Naive thymus-derived CD4-positive, alpha-beta T cell (primary cell): ENCODE data around the gene GRK5. TPM values are rescaled to one million over a fixed set of nuclear protein-coding genes. Genes with fewer than 3 reads are reported as not detected.

ENCODE experiments used
- ATAC-seq: fragments of 150-1000 bp; cut with Tn5 transposase; 2 replicates; pipeline ENCODE4 v1.10.0; 2021; ENCODE audit warnings: mild to moderate bottlenecking, moderate library complexity
- CTCF ChIA-PET: fragments of 350-600 bp; sonication (Branson Sonifier 250); formaldehyde crosslinking; loops from one replicate; lab custom pipeline; 2021; ENCODE audit warnings: antibody characterized with exemption; lab: Charles Lee
- POLR2A ChIA-PET: fragments of 350-600 bp; sonication (Branson Sonifier 250); formaldehyde crosslinking; loops from one replicate; lab custom pipeline; 2021; ENCODE audit warnings: antibody characterized with exemption, inconsistent platforms; lab: Charles Lee
- DNase-seq, 9 donors: peaks; one replicate each; pipeline versions ENCODE4 v3.0.0 to v3.0.0-alpha.2; 2020 to 2022; ENCODE audit warnings: mixed read lengths in 1 of 9
- H3K27ac ChIP-seq: one replicate; pipeline ENCODE4 v1.7.0; 2013; ENCODE audit warnings: mild to moderate bottlenecking, low read depth, low read length, moderate library complexity
- H3K27me3 ChIP-seq, 2 donors: one replicate each; pipeline ENCODE4 v1.7.0; 2013; ENCODE audit warnings: low read length in 2 of 2, mild to moderate bottlenecking in 2 of 2, moderate library complexity in 2 of 2; ENCODE audit not compliant: control insufficient read depth in 2 of 2, insufficient read depth in 2 of 2
- H3K36me3 ChIP-seq, 3 experiments: 1 replicate in 2 of 3; 2 replicates in 1 of 3; pipeline ENCODE4 v1.7.0; 2013; ENCODE audit warnings: low read length in 3 of 3, mild to moderate bottlenecking in 3 of 3, moderate library complexity in 1 of 3; ENCODE audit not compliant: insufficient read depth in 3 of 3, control insufficient read depth in 2 of 3
- H3K4me1 ChIP-seq, 2 donors: one replicate each; pipeline ENCODE4 v1.7.0; 2013; ENCODE audit warnings: low read length in 2 of 2, mild to moderate bottlenecking in 2 of 2, moderate library complexity in 1 of 2; ENCODE audit not compliant: control insufficient read depth in 2 of 2, insufficient read depth in 2 of 2
- H3K4me3 ChIP-seq: 2 replicates; pipeline ENCODE4 v1.7.0; 2013; ENCODE audit warnings: mild to moderate bottlenecking, low read length
- H3K9me3 ChIP-seq, 3 experiments: 1 replicate in 2 of 3; 2 replicates in 1 of 3; pipeline ENCODE4 v1.7.0; 2013; ENCODE audit warnings: low read length in 3 of 3; ENCODE audit not compliant: control insufficient read depth in 2 of 3
- H3K27ac Mint-ChIP-seq, 9 donors: one replicate each; pipeline ENCODE4 v1.8.0; 2020 to 2022; ENCODE audit warnings: mixed read lengths in 9 of 9, mild to moderate bottlenecking in 8 of 9, moderate library complexity in 5 of 9, inconsistent platforms in 2 of 9
- H3K27me3 Mint-ChIP-seq, 5 donors: one replicate each; pipeline ENCODE4 v1.8.0; 2021 to 2022; ENCODE audit warnings: mixed read lengths in 5 of 5, mild to moderate bottlenecking in 1 of 5
- H3K36me3 Mint-ChIP-seq, 5 donors: one replicate each; pipeline ENCODE4 v1.8.0; 2020 to 2022; ENCODE audit warnings: mixed read lengths in 5 of 5, mild to moderate bottlenecking in 3 of 5, inconsistent platforms in 1 of 5
- H3K4me1 Mint-ChIP-seq, 7 donors: one replicate each; pipeline ENCODE4 v1.8.0; 2020 to 2022; ENCODE audit warnings: mixed read lengths in 7 of 7, mild to moderate bottlenecking in 3 of 7, inconsistent platforms in 1 of 7
- H3K4me3 Mint-ChIP-seq, 10 donors: one replicate each; pipeline ENCODE4 v1.8.0; 2020 to 2022; ENCODE audit warnings: mild to moderate bottlenecking in 10 of 10, mixed read lengths in 10 of 10, moderate library complexity in 6 of 10, inconsistent platforms in 2 of 10
- H3K9me3 Mint-ChIP-seq, 11 donors: one replicate each; pipeline ENCODE4 v1.8.0; 2020 to 2022; ENCODE audit warnings: mixed read lengths in 11 of 11, mild to moderate bottlenecking in 4 of 11, inconsistent platforms in 1 of 11, moderate library complexity in 1 of 11
- intact Hi-C, 2 donors: fragments of 100-400 bp; cut with micrococcal nuclease; formaldehyde crosslinking; loops; one replicate each; pipeline ENCODE4 v1.15.1; 2023
- polyA plus RNA-seq, 2 donors: library from polyadenylated mRNA; unstranded; fragments of 300-500 nt; fragmentation: Illumina TruSeq; gene quantifications; one replicate each; pipeline ENCODE4 v1.2.3, GENCODE V29; 2021
- total RNA-seq, 6 experiments: library from RNA in 5 of 6; stranded (reverse) in 5 of 6; gene quantifications; 1 replicate in 5 of 6; 2 replicates in 1 of 6; pipeline ENCODE4 v1.2.3 and lab custom pipeline; 2021 to 2026

The GRK5 gene
- total and polyA plus RNA-seq, 7 experiments from 2014 or later = 16.4 to 45.2 (median 30.3) TPM

DNA sequence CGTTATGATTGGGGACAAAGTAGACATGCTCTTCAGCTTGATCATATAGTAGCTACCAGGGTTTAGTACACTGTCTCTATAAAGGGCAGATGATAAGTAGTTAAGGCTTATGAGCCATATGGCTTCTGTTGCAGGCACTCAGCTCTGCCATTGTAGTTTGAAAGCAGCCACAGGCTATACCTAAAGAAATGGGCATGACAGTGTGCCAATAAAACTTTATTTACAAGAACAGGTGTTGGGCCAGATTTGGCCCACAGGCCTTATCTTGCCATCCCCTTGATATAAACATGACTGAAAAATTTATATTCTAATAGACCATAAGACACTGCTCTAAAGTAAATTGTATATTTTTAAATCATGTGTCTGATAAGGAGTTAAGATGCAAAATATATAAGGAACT, 36.6 kb downstream of the GRK5 start:
- no peaks in the 10 kb centered on the region for H3K36me3 ChIP-seq
- DNase-seq (no peak), ATAC-seq (no peak)
- H3K27me3 Mint-ChIP-seq = no peaks in the 10 kb centered on the region
- H3K27ac Mint-ChIP-seq = peak overlapping the region in 2 of 9 donors; percentile 10 to 38
- no peak overlapping the region for H3K4me3 ChIP-seq
- intact Hi-C loops = no loop called here
- no peaks in the 10 kb centered on the region for H3K27me3 ChIP-seq
- H3K9me3 ChIP-seq = no peaks in the 10 kb centered on the region
- H3K27ac ChIP-seq = no peak overlapping the region
- no peaks in the 10 kb centered on the region for H3K4me1 ChIP-seq
- peaks cover 0 to 10% (median 5%) of the 10 kb centered on the region in 5 donors for H3K36me3 Mint-ChIP-seq
- H3K4me3 Mint-ChIP-seq = no peak overlapping the region
- ChIA-PET POLR2A (interaction anchor here (1.1 kb wide), 1 partner anchor 63 kb away, joined by 4 read pairs; no protein-coding TSS in a partner anchor), CTCF (no interaction called here)
- H3K9me3 Mint-ChIP-seq = peaks cover 0 to 3% (median 0%) of the 10 kb centered on the region in 11 donors
- peaks cover 15 to 50% (median 34%) of the 10 kb centered on the region in 7 donors for H3K4me1 Mint-ChIP-seq

DNA sequence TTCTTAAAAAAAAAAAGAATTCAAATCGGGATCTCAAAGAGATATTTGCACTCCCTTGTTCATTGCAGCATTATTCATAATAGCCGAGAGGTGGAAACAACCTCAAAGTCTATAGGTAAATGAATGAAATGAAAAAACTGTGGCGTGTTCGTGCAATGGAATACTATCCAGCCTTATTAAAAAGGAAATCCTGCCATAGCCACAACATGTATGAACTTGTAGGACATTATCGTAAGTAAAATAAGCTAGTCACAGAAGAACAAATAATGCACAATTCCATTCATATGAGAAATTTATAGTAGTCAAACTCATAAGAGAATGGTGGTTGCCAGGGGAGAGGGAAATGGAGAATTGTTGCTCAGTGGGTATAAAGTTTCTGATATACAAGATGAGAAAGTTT, 37.9 kb downstream of the GRK5 start:
- CTCF ChIA-PET = no interaction called here
- no peaks in the 10 kb centered on the region for H3K27me3 Mint-ChIP-seq
- Histone ChIP-seq H3K36me3 (no peaks in the 10 kb centered on the region), H3K27me3 (no peaks in the 10 kb centered on the region), H3K9me3 (no peaks in the 10 kb centered on the region), H3K27ac (no peak overlapping the region), H3K4me3 (no peak overlapping the region), H3K4me1 (no peaks in the 10 kb centered on the region)
- no peaks in the 10 kb centered on the region for H3K9me3 Mint-ChIP-seq
- H3K4me1 Mint-ChIP-seq = peaks cover 15 to 51% (median 34%) of the 10 kb centered on the region in 7 donors
- no peak overlapping the region for H3K4me3 Mint-ChIP-seq
- no peak overlapping the region for H3K27ac Mint-ChIP-seq
- POLR2A ChIA-PET = no interaction called here
- intact Hi-C loops = no loop called here
- DNase-seq (no peak), ATAC-seq (no peak)
- peaks cover 0 to 14% (median 0%) of the 10 kb centered on the region in 5 donors for H3K36me3 Mint-ChIP-seq

DNA sequence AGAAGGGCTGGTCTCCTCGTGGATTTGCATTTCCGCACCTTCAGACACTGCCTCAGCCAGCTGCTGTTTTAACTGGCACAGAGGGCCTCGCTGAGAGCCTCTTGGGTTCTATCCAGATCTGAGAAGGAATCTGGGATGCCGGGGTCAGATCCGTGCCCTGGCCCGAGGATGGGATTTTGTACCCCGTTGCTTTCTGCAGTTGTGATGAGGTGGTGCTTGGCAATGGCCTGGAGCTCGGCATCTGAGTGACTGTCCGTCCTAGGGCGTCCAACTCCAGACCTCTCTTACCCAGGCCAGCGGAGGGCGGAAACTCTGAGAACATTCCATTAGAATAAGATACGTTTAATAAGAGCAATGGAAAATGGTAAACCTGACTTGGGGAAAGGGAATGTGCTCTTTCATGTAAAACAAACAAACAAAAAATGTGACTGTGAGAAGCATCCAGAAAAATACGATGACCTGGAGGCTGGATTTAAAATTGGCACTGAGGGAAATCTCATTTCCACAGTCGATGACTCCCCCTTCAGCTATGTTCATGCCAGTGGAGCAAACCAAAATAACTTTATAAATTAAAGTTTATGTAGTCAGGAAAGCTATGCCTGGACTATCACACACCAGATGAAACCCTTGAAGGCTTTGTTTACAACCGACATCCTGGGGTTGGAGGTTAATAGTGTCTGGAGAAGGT, 39.6 kb downstream of the GRK5 start:
- Histone ChIP-seq H3K4me3 (no peak overlapping the region), H3K27ac (no peak overlapping the region), H3K4me1 (no peaks in the 10 kb centered on the region), H3K36me3 (no peaks in the 10 kb centered on the region), H3K9me3 (no peaks in the 10 kb centered on the region), H3K27me3 (no peaks in the 10 kb centered on the region)
- no peak overlapping the region for H3K4me3 Mint-ChIP-seq
- H3K27me3 Mint-ChIP-seq = no peaks in the 10 kb centered on the region
- peaks cover 11 to 49% (median 34%) of the 10 kb centered on the region in 7 donors for H3K4me1 Mint-ChIP-seq
- ATAC-seq (no peak), DNase-seq (no peak)
- peaks cover 0 to 12% (median 2%) of the 10 kb centered on the region in 5 donors for H3K36me3 Mint-ChIP-seq
- CTCF ChIA-PET = interaction anchor here (1.2 kb wide), 1 partner anchor 8 kb away, joined by 3 read pairs; no protein-coding TSS in a partner anchor
- H3K27ac Mint-ChIP-seq = peak overlapping the region in 2 of 9 donors; percentile 17 to 21
- no peaks in the 10 kb centered on the region for H3K9me3 Mint-ChIP-seq
- intact Hi-C loops = loop anchor here in 1 of 2 donors (2.0 kb wide), 1 partner anchor 60 kb away; no protein-coding TSS in a partner anchor
- POLR2A ChIA-PET = no interaction called here

DNA sequence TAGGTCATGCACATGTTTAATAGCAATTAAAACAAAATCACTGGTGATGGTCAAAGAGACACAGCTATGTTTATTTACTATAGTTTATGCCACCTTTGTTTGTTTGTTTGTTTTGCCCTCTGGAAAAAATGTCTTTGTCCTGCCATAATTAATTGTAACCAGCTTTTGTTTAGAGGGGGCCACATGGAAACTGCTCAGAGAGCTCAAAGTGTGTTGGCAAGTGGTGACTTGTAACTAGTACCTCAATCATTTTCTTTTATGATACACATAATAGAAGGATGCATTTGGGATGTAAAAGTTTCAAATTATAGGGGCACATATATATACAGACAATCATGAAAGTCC, 40.2 kb downstream of the GRK5 start:
- no peak overlapping the region for H3K4me3 Mint-ChIP-seq
- H3K27me3 Mint-ChIP-seq = no peaks in the 10 kb centered on the region
- Histone ChIP-seq H3K4me1 (no peaks in the 10 kb centered on the region), H3K27me3 (no peaks in the 10 kb centered on the region), H3K9me3 (no peaks in the 10 kb centered on the region), H3K4me3 (no peak overlapping the region), H3K36me3 (no peaks in the 10 kb centered on the region), H3K27ac (no peak overlapping the region)
- ATAC-seq (no peak), DNase-seq (no peak)
- intact Hi-C loops = loop anchor here in 1 of 2 donors (2.0 kb wide), 1 partner anchor 59 kb away; no protein-coding TSS in a partner anchor
- no peak overlapping the region for H3K27ac Mint-ChIP-seq
- ChIA-PET POLR2A (interaction anchor here (0.7 kb wide), 1 partner anchor 35 kb away, joined by 3 read pairs; no protein-coding TSS in a partner anchor), CTCF (interaction anchor here (1.2 kb wide), 1 partner anchor 8 kb away, joined by 3 read pairs; no protein-coding TSS in a partner anchor)
- peaks cover 12 to 48% (median 31%) of the 10 kb centered on the region in 7 donors for H3K4me1 Mint-ChIP-seq
- H3K9me3 Mint-ChIP-seq = no peaks in the 10 kb centered on the region
- H3K36me3 Mint-ChIP-seq = peaks cover 0 to 8% (median 2%) of the 10 kb centered on the region in 5 donors

DNA sequence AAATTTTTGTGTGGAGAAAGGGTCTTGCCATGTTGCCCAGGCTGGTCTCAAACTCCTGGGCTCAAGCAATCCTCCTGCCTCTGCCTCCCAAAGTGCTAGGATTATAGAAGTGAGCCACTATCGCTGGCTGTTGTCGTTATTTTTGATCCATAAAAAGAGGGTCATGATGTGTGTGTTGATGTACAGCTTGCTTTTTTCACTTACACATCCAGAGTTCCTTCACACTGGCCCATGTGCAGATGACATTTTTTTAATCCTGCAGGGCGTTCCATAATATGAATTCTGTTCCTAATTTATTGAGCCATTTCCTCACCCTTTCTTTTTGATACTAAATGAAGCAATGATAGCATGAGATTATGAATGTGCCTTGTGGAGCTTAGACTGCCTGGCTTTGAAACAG, 40.8 kb downstream of the GRK5 start:
- Histone ChIP-seq H3K4me1 (no peaks in the 10 kb centered on the region), H3K4me3 (no peak overlapping the region), H3K36me3 (no peaks in the 10 kb centered on the region), H3K27me3 (no peaks in the 10 kb centered on the region), H3K9me3 (no peaks in the 10 kb centered on the region), H3K27ac (no peak overlapping the region)
- Mint-ChIP-seq H3K4me3 (no peak overlapping the region), H3K4me1 (peaks cover 13 to 48% (median 32%) of the 10 kb centered on the region in 7 donors), H3K27me3 (no peaks in the 10 kb centered on the region), H3K27ac (peak overlapping the region in 2 of 9 donors; percentile 21 to 43), H3K9me3 (no peaks in the 10 kb centered on the region), H3K36me3 (peaks cover 0 to 8% (median 2%) of the 10 kb centered on the region in 5 donors)
- ATAC-seq = no peak
- intact Hi-C loops = no loop called here
- no peak for DNase-seq
- CTCF ChIA-PET = interaction anchor here (0.7 to 1.2 kb wide), 2 partner anchors 9 to 195 kb away, joined by 3 to 4 read pairs; no protein-coding TSS in a partner anchor
- POLR2A ChIA-PET = interaction anchor here (0.7 kb wide), 1 partner anchor 36 kb away, joined by 3 read pairs; no protein-coding TSS in a partner anchor

DNA sequence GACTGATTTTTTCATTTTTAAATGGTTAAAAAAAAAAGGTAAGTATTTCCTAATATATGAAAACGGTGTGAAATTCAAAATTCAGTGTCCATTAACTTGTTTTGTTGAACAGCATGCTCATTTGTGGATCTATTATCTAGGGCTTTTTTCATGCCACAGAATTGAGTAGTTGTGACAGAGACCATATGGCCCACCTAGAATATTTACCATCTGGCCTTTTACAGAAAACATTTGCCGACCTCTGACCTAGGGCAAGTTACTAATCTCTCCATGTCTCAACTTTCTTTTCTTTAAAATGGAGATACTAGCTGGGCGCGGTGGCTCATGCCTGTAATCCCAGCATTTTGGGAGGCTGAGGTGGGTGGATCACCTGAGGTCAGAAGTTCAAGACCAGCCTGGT, 41.3 kb downstream of the GRK5 start:
- ChIA-PET CTCF (interaction anchor here (0.7 kb wide), 1 partner anchor 194 kb away, joined by 4 read pairs; no protein-coding TSS in a partner anchor), POLR2A (interaction anchor here (0.7 kb wide), 2 partner anchors 9 to 54 kb away, joined by 3 to 4 read pairs; no protein-coding TSS in a partner anchor)
- ATAC-seq (no peak), DNase-seq (no peak)
- Mint-ChIP-seq H3K9me3 (no peaks in the 10 kb centered on the region), H3K36me3 (peaks cover 0 to 8% (median 2%) of the 10 kb centered on the region in 5 donors), H3K4me1 (peaks cover 12 to 50% (median 34%) of the 10 kb centered on the region in 7 donors), H3K27ac (peak overlapping the region in 2 of 9 donors; percentile 21 to 56), H3K27me3 (no peaks in the 10 kb centered on the region), H3K4me3 (no peak overlapping the region)
- no peak overlapping the region for H3K27ac ChIP-seq
- no peaks in the 10 kb centered on the region for H3K27me3 ChIP-seq
- intact Hi-C loops = no loop called here
- H3K9me3 ChIP-seq = no peaks in the 10 kb centered on the region
- no peaks in the 10 kb centered on the region for H3K36me3 ChIP-seq
- no peaks in the 10 kb centered on the region for H3K4me1 ChIP-seq
- H3K4me3 ChIP-seq = no peak overlapping the region
